Activated gamma-delta T cell treated with Interleukin-2 at 50 U/mL for 16 hours (primary cell): ENCODE measurements around the gene NUBP2.
"Not testable (repeated sequence)": the region's sequence is repeated elsewhere in the genome, so short reads cannot be mapped to it uniquely, and the experiment has no call there.

Experiments
- DNase-seq: peaks from one replicate; pipeline ENCODE4 v3.0.0-alpha.2; 2020

Gene NUBP2

DNA sequence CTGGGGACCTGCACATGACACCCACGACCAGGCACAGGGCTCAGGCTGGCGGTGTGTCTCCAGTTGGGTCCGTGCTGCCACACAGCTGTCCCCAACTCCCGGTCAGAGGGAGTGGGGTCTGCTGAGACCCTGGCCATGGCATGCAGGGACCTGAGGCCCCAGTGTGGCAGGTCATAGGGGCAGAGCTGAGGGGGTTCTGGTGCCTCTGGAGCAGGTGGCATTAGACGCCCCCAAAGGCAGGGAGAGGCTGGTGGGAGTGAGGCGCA is 4.2 kb downstream of the NUBP2 start:
- DNase-seq: no peak

- peak; percentile 3 for DNase-seq
Measured at GRCh38 chr16:1787322-1788094, 4.7 kb downstream of the NUBP2 start.

DNA sequence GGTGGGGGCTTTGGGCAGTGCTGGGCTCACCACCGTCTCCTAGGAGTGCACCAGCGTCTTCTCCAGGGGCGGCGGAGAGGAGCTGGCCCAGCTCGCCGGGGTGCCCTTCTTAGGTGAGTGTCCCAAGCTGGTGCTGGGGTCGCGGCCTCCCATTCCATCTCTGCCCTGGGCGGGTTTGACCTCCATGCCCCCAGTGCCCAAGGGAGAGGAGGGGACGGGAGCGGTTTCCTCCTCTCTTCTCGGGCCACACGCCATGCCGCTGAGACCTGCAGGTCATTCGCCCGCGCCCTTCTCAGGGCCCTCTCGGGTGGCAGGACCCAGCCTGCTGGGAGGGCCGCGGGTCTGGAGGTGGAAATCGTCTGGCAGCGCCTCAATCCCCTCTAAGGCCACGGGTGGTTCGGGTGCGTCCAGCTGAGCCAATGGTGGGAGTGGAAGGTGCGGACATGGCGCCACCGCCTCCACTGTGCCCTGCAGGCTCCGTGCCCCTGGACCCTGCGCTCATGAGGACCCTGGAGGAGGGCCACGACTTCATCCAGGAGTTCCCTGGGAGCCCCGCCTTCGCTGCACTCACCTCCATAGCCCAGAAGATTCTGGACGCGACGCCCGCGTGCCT is 5.4 kb downstream of the NUBP2 start:
- DNase-seq: peak; percentile 3

- no peak for DNase-seq
Measured at GRCh38 chr16:1788708-1789100, 5.9 kb downstream of the NUBP2 start.

- DNase-seq: no peak
Measured at GRCh38 chr16:1789643-1790045, 6.9 kb downstream of the NUBP2 start.

DNA sequence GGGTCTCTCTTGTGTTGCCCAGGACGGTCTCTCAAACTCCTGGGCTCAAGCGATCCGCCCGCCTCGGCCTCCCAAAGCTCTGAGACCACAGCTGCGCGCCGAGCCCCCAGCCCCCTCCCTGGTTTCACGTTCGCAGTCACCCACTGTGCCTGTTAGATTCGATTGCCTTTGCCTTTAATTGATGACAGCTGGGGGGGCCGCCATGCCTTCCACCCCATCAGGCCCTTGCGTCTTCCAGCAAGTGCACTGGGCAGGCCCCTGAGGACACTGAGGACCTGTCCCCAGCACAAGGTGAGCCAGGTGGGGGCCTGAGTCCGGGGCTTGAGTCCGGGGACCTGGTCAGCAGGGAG is 7.5 kb downstream of the NUBP2 start:
- DNase-seq: no peak

GRCh38 chr16:1790611-1791255 is 8.0 kb downstream of the NUBP2 start:
- no peak for DNase-seq

DNA sequence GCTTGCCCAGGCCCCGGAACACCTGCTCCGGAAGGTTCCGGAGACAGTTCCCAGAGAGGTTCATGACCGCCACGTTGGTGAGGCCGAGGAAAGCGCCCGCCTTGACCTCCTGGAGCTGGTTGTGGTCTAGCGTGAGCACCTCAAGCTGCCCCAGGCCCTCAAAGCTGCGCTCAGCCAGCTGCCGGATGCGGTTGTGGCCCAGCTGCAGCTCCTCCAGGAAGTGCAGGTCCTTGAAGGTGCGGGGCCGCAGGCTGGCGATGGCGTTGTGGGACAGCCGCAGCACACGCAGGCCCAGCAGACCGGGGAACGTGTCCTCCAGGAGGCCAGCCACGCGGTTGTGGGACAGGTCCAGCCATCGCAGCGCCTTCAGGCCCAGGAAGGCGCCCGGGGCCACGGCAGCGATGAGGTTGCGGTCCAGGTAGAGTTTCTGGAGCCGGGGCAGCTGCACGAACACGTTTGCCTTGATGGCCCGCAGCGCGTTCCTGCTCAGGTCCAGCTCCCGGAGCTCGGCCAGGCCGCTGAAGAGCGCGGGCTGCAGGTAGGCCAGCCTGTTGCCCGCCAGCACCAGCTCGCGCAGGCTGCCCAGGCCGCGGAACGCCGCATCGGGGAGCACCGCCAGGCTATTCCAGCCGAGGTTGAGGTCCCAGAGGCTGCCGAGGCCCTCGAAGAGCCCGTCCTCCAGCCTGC is 8.6 kb downstream of the NUBP2 start:
- peak; percentile 2 for DNase-seq

- DNase-seq: peak; percentile 2
Measured at GRCh38 chr16:1791943-1792812, 9.4 kb downstream of the NUBP2 start.

GRCh38 chr16:1792836-1793577 is 10.2 kb downstream of the NUBP2 start:
- DNase-seq: peak; percentile 3

DNA sequence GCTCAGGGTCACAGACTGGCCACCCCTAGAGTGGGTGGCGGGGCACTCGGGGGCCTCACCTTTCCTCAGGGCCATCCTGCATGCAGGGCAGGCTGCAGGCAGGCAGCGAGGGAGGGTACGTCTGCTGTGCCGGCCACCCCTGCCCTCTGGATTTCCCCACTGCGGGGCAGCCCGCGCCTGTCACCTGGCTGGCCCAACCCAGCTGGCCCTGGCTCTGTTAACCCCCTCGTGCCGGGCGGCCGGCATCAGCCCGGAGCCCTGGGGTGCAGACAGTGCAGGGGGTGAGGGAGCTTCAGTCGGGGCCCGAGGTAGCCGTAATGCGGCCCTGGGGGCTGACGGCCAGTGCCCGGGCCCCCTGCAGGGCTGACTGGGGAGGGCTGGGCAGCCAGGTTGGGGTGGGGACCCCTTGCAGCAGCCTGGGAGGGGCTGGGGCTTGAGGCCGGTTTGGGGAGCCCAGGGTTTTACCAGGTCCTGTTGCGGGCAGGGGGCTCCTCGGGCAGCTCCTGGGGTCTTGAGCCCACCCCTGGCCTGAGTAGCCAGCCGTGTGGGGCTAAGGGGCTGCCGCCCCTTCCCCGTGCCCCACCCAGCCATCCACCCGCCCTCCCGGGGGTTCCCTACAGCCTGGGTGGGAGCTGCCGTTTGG is 10.9 kb downstream of the NUBP2 start, which contains the start of gene IGFALS:
Gene IGFALS (minus strand): TSS at position 128 of the 643 bp plus-strand sequence. CDS start 53 bp downstream, at position 75.
- peak; percentile 3 for DNase-seq

DNA sequence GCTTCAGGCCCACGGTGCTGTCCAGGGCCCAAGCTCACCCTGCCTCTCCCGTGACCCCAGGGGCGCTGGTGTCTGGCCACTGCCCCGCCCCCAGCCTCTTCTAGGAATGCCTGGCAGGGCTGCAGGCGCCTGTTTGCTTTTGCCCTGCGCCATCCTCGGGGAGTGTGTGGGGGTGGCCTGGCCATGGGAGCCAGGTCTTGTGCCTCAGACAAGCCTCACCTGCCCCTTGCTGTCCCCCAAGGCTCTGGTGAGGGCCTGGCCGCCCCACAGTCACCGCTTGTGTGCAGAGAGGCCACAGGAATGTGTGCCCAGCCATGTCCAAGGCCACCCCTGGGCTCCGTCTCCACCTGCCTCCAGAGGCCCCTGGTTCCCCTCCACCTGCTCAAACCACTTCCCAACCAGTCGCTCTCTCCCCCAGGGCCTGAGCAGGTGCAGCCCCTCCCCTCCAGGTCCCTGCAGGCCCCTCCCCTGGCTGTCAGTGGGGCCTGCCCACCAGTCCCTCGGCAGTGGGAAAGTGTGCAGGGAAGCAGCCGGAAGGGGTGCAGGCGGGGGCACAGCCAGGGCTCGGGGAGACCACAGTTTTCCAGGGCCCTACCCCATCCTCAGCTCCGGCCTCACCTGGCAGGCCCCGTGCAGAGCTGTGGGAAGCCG is 11.6 kb downstream of the NUBP2 start:
- DNase-seq: peak; percentile 2

- no peak for DNase-seq
Measured at GRCh38 chr16:1794908-1795666, 12.3 kb downstream of the NUBP2 start.

DNA sequence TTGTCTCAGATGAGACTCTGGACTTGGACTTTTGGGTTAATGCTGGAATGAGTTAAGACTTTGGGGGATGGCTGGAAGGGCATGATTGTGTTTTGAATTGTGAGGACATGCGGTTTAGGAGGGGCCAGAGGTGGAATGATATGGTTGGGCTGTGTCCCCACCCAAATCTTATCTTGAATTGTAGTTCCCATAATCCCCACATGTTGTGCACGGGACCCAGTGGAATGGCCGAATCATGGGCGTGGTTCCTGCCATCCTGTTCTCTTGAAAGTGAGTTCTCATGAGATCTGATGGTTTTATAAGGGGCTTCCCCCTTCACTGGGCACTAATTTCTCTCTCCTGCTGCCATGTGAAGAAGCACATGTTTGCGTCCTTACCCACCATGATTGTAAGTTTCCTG is 16.5 kb downstream of the NUBP2 start:
- DNase-seq: not testable (repeated sequence)

- DNase-seq: no peak
Measured at GRCh38 chr16:1800701-1801100, 17.9 kb downstream of the NUBP2 start.

- DNase-seq: no peak
Measured at GRCh38 chr16:1807626-1808025, 24.9 kb downstream of the NUBP2 start.

- DNase-seq: no peak
Measured at GRCh38 chr16:1808691-1809090, 25.9 kb downstream of the NUBP2 start.

DNA sequence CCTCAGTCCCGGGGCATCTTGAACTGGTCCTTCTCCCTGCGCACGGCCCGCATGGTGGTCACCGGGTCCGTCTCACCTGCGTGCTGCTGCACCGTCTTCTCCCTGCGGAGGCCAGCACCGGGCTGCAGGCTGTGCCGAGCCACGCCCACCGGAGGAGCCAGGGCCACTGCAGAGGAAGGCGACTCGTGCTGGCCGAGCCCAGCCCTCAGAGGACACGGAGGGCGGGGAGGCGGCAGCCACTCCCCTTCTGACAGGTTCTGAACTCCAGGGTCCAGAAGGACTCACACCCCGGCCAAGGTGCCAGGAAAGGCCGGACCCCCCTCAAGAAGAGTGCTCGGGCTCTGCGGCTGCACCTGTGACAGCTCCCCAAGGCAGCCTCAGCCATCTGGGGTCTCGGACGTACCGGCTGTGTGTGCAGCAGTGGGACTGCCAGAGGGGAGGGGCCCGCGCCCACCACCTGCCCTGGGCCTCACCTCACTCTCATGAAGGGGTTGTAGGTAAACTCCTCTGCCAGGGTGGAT is 26.6 kb downstream of the NUBP2 start:
- DNase-seq: no peak

GRCh38 chr16:1810106-1810505 is 27.3 kb downstream of the NUBP2 start:
- DNase-seq: no peak

DNA sequence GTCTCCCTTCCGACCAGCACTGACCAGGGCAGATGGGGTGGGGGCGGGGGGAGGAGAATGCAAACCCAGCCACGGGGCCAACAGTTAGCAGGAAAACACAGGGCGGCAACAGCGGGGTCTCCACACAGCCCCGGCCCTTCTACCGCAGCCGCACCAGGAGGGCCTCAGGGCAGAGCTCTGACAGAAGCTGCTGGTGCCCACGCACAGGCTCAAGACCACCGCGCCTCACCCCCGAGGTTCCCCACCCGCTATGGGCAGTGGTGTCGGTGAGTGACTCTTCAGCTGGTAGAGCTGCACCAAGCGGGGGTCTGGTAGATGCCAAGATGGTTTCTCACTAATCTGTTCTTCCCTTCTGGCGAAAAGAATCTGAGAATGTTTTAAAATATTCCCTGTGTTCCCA is 27.8 kb downstream of the NUBP2 start:
- no peak for DNase-seq
